H1 (cell line): ENCODE results near the gene ZC3H7B. TPM values are rescaled to one million over a fixed set of nuclear protein-coding genes. Genes with fewer than 3 reads are reported as not detected.

Experiments used
- GABPA ChIP-seq: IDR thresholded peaks from 2 replicates; pipeline ENCODE4 v1.6.1; 2011; ENCODE audit warnings: mild to moderate bottlenecking, low read length, moderate library complexity, borderline replicate concordance; ENCODE audit not compliant: insufficient read depth
- PHF8 ChIP-seq: fragments of 200-600 bp; sonication (generic); conservative IDR thresholded peaks from 2 replicates; pipeline ENCODE4 v1.7.1; 2012; ENCODE audit warnings: low read depth, mild to moderate bottlenecking, inconsistent platforms, low read length, moderate library complexity
- POU5F1 ChIP-seq: IDR thresholded peaks from 2 replicates; pipeline ENCODE4 v1.6.1; 2011; ENCODE audit warnings: low read depth, mild to moderate bottlenecking, low read length, moderate library complexity
- RBBP5 ChIP-seq: IDR thresholded peaks from 2 replicates; pipeline ENCODE4 v1.7.1; 2012; ENCODE audit warnings: low read depth, mild to moderate bottlenecking, inconsistent platforms, low read length, moderate library complexity, borderline replicate concordance
- RNF2 ChIP-seq: fragments of 200-900, 300-1000 bp; sonication (generic); IDR thresholded peaks from 2 replicates; pipeline ENCODE4 v1.7.1; 2016; ENCODE audit warnings: borderline replicate concordance, low read depth, mild to moderate bottlenecking, antibody characterized with exemption, low read length; ENCODE audit not compliant: poor library complexity, severe bottlenecking; ENCODE audit errors: missing control alignments
- SAP30 ChIP-seq: fragments of 300-600 bp; sonication (generic); IDR thresholded peaks from 2 replicates; pipeline ENCODE4 v1.7.1; 2012; ENCODE audit warnings: low read length, moderate library complexity, mild to moderate bottlenecking, inconsistent platforms; ENCODE audit not compliant: insufficient read depth, insufficient replicate concordance
- SIX5 ChIP-seq: IDR thresholded peaks from 2 replicates; pipeline ENCODE4 v1.6.1; 2011; ENCODE audit warnings: mild to moderate bottlenecking, low read depth, low read length
- SP4 ChIP-seq: IDR thresholded peaks from 2 replicates; pipeline ENCODE4 v1.6.1; 2012; ENCODE audit warnings: low read length, inconsistent platforms
- TBP ChIP-seq: IDR thresholded peaks from 2 replicates; pipeline ENCODE4 v1.6.1; 2011; ENCODE audit warnings: low read depth, low read length, improper control_type of control experiment
- polyA plus RNA-seq, 7 experiments: library from polyadenylated mRNA; depleted of rRNA in 3 of 7; stranded (reverse) in 5 of 7; unstranded in 2 of 7; fragments of >200 nt in 5 of 7; fragments of 200-250 nt in 2 of 7; gene quantifications; 1 replicate in 5 of 7; 2 replicates in 1 of 7; 4 replicates in 1 of 7; pipeline versions ENCODE4 v1.2.1 to v1.2.3, GENCODE V29; 2011 to 2013; ENCODE audit warnings: missing spikeins in 2 of 7, mixed read lengths in 2 of 7
- total RNA-seq: library from RNA; stranded (reverse); fragmentation: NEBNext Ultra II Directional; extraction: Animal tissue kit (Norgen Biotek cat#: 25700); gene quantifications from 2 replicates; pipeline ENCODE4 v1.2.1, GENCODE V29; 2021

ZC3H7B gene
- total and polyA plus RNA-seq, 2 of the 8 experiments (the other 6 are each of a cell fraction or from before 2014, with no cell fraction given), result 35.5 to 78.6 TPM

GRCh38 chr22:41380993-41381328 lies 79.6 kb downstream of the ZC3H7B start (continued):
- TF ChIP-seq RNF2 (no peak), GABPA (no peak), SAP30 (no peak), POU5F1 (no peak), RBBP5 (peak; percentile 46; the same call in 1 of the 2 replicates), SP4 (no peak), PHF8 (peak; percentile 76), TBP (no peak), SIX5 (no peak)
